ENCODE data around the gene SLC1A2.
A peak's percentile ranks its signal among the peaks of the same experiment; 100 is the strongest.

Gene SLC1A2

GRCh38 chr11:35347921-35348331 is 71.4 kb downstream of the SLC1A2 start:
- DNase-seq = peak; percentile 42

GRCh38 chr11:35347173-35347878 is 72.0 kb downstream of the SLC1A2 start:
- no peak for DNase-seq

GRCh38 chr11:35346472-35347156 is 72.7 kb downstream of the SLC1A2 start:
- no peak for DNase-seq

GRCh38 chr11:35344681-35345574 is 74.4 kb downstream of the SLC1A2 start:
- peak; percentile 53 for DNase-seq

- DNase-seq = no peak
Measured at GRCh38 chr11:35343033-35343598, 76.2 kb downstream of the SLC1A2 start.

GRCh38 chr11:35340715-35341114 is 78.6 kb downstream of the SLC1A2 start:
- no peak for DNase-seq

GRCh38 chr11:35340071-35340470 is 79.3 kb downstream of the SLC1A2 start:
- no peak for DNase-seq

- no peak for DNase-seq
Measured at GRCh38 chr11:35338921-35339320, 80.4 kb downstream of the SLC1A2 start.

- no peak for DNase-seq
Measured at GRCh38 chr11:35337914-35338305, 81.4 kb downstream of the SLC1A2 start.

GRCh38 chr11:35337136-35337913 is 82.0 kb downstream of the SLC1A2 start:
- no peak for DNase-seq

GRCh38 chr11:35336726-35337125 is 82.6 kb downstream of the SLC1A2 start:
- DNase-seq = no peak

GRCh38 chr11:35335226-35335625 is 84.1 kb downstream of the SLC1A2 start:
- DNase-seq = no peak

GRCh38 chr11:35334385-35335090 is 84.8 kb downstream of the SLC1A2 start:
- DNase-seq = no peak

- DNase-seq = no peak
Measured at GRCh38 chr11:35332524-35332923, 86.8 kb downstream of the SLC1A2 start.

- no peak for DNase-seq
Measured at GRCh38 chr11:35330931-35331330, 88.4 kb downstream of the SLC1A2 start.

- no peak for DNase-seq
Measured at GRCh38 chr11:35330156-35330889, 89.0 kb downstream of the SLC1A2 start.

- no peak for DNase-seq
Measured at GRCh38 chr11:35327829-35328228, 91.5 kb downstream of the SLC1A2 start.

- no peak for DNase-seq
Measured at GRCh38 chr11:35326266-35326879, 93.0 kb downstream of the SLC1A2 start.

GRCh38 chr11:35324981-35325380 is 94.4 kb downstream of the SLC1A2 start:
- DNase-seq = no peak

GRCh38 chr11:35324183-35324886 is 95.0 kb downstream of the SLC1A2 start:
- DNase-seq = no peak
